Rectal smooth muscle tissue (tissue), 1 donor: ENCODE results near the gene IGSF9B.

Experiments
- H3K27ac ChIP-seq: one replicate; pipeline ENCODE4 v1.7.0; 2013; ENCODE audit warnings: low read depth, low read length, inconsistent platforms
- H3K27me3 ChIP-seq: one replicate; pipeline ENCODE4 v1.7.0; 2013; ENCODE audit warnings: low read length; ENCODE audit not compliant: control insufficient read depth, insufficient read depth
- H3K36me3 ChIP-seq: one replicate; pipeline ENCODE4 v1.7.0; 2013; ENCODE audit warnings: low read length; ENCODE audit not compliant: control insufficient read depth, insufficient read depth
- H3K4me1 ChIP-seq: one replicate; pipeline ENCODE4 v1.7.0; 2013; ENCODE audit warnings: low read length; ENCODE audit not compliant: control insufficient read depth, insufficient read depth
- H3K4me3 ChIP-seq: one replicate; pipeline ENCODE4 v1.7.0; 2013; ENCODE audit warnings: low read length
- H3K9ac ChIP-seq: one replicate; pipeline ENCODE4 v1.7.0; 2013; ENCODE audit warnings: low read length

The IGSF9B gene

DNA sequence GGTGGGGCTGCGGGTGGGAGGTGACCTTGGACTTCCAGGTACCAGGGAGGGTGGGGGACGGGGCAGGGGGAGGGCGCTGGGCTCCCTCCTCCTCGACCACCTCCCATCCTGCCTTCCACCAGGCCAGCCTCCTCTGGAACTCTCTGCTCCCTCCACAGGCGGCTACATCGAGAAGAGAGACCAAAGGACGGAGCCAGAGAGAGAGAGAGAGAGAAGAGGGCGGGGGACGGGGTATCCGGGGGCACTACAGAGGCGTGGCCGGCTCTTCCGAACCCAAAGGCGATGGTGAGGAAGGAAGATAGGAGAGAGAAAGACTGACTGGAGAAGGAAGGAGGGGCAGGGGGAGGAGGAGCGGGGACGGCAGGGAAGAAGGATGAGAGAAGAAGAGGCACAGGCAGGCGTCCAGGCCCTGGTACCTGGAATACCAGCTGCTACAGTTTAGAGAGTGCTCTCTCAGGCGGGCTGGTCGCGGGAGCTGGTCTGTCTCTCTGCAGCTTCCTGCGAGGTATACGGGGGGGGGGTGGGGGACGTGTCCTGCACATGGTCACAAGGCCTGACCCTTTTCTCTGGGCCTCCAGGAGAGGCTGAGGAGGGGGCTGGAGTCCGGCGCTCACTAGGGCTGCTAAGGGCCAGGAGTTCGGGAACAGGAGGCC, 38.0 kb downstream of the IGSF9B start:
- no peak overlapping the region for H3K27ac ChIP-seq
- no peaks in the 10 kb centered on the region for H3K36me3 ChIP-seq
- H3K4me1 ChIP-seq = no peaks in the 10 kb centered on the region
- no peaks in the 10 kb centered on the region for H3K27me3 ChIP-seq
- H3K4me3 ChIP-seq = no peak overlapping the region
- no peak overlapping the region for H3K9ac ChIP-seq

DNA sequence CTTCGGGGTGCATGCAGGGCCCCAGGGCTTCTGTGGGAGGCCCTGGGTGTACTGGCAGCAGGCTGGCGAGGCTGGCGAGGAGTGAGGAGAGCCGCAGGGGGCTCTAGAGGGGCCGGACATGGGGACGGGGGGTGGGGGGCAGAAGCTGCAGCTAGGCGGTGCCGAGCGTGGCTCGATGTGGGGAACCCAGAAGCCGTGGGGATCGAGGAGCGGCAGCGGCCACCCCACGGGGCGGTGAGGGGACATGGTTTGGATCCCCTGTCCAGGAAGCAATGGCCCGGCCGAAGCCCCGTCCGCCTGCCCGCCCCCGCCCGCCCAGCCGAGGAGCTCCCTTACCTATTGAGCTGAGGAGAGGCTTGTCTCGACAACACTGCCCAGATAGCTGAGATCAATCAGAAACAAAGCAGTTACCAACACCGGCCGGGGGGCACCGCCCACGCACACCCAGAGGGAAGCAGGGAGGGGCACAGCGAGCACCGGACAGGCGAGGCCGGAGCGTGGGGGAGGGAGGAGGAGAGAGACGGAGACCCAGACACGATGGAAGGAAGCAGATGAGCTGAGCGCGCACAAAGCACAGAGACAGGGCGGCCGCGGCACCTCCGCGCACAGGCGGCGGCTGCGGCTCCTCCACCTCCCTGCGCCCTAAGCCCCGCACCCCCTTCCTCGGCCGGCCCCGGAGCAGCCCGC, 38.7 kb downstream of the IGSF9B start:
- Histone ChIP-seq H3K36me3 (no peaks in the 10 kb centered on the region), H3K9ac (no peak overlapping the region), H3K27me3 (no peaks in the 10 kb centered on the region), H3K4me3 (no peak overlapping the region), H3K4me1 (no peaks in the 10 kb centered on the region), H3K27ac (no peak overlapping the region)

DNA sequence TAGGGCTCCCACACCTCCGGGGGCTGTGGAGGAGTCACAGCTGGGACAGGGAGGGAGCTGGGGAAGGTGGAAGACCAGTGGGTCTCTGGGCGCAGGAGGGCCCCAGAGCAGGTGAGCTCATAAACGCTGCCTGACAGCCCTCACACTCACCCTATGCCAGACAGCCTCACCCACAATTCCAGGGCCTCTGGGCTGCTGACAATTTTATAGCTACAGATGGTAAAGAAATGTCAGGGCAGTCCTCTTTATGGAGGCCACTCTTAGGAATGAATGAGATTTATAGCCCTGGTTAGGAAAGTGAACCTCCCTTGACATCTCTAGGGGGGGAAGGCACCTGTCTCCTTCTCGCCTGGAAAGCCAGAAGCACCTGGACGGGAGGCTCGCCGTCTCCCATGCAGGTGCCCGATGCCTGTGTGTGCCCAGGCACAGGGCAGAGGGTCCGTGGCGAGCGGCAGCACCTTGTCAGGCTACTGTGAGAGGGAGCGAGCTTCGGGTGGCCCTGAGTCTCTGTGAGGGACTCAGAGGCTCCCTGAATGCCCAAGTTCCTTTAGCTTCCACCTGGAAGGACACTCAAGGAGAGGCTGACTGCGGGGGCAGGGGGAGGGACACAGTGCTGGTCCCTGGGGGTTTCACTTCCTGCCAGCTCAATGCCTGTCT, 39.9 kb downstream of the IGSF9B start:
- Histone ChIP-seq H3K4me3 (no peak overlapping the region), H3K27ac (no peak overlapping the region), H3K27me3 (no peaks in the 10 kb centered on the region), H3K36me3 (peaks cover 4% of the 10 kb centered on the region), H3K9ac (no peak overlapping the region), H3K4me1 (no peaks in the 10 kb centered on the region)

DNA sequence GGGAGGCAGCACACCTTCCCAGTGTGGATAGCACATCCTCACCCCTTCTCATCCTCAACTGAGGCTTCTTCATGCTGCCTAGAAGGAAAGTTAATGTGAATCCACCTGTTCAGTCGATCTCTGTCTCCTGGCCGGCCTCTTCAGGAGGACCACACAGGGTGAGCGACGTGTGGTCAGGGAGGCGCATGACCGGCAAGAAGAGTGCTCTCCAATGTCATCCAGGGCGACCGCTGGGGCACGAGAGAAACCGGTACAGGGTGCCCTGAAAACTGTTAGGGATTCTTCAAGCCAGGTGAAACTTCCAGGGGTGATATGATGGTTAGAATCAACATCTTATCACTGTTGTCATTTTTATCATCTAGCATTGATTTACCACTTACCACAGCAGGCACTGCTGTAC, 43.0 kb downstream of the IGSF9B start:
- no peaks in the 10 kb centered on the region for H3K27me3 ChIP-seq
- H3K9ac ChIP-seq = no peak overlapping the region
- no peak overlapping the region for H3K27ac ChIP-seq
- H3K4me1 ChIP-seq = no peaks in the 10 kb centered on the region
- peaks cover 9% of the 10 kb centered on the region for H3K36me3 ChIP-seq
- H3K4me3 ChIP-seq = no peak overlapping the region

DNA sequence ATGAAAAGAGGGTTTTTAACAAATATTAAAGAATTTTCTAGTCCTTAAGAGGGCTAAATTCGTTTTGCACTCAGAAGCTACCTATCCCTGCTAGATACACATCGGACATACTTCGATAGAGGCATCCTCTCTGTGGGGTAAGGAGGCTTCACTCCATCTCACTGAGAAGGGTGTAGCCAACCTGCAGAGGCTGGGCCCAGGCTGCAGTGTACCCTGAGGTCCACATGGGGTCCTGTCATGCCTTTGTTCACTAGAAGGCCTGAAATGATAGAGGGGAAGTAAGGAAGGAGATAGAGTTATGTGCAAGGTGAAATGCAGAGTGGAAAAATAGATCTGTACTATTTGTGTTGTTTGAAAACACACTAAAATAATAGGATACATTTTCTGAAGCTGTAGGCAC, 45.6 kb downstream of the IGSF9B start:
- Histone ChIP-seq H3K27ac (no peak overlapping the region), H3K9ac (no peak overlapping the region), H3K4me1 (no peaks in the 10 kb centered on the region), H3K4me3 (no peak overlapping the region), H3K36me3 (peaks cover 9% of the 10 kb centered on the region), H3K27me3 (no peaks in the 10 kb centered on the region)

DNA sequence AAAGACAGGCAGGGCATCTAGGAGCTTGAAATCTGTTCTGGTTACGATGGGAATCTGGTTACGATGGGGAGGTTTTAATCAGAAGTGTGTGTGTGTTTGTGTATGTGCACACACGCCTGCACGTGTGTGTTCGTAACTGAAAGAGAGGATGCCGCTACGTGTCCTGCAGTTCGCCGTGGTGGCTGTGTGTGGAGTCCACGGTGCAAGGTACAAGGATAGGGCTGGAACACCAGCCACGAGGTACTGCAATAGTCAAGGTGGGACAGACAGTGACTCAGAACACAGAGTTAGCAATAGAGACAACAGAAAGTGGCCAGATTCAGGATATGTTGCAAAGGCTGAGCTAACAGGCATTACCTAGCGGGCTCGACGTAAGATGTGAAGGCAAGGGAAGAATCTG, 46.7 kb downstream of the IGSF9B start:
- Histone ChIP-seq H3K9ac (no peak overlapping the region), H3K27me3 (no peaks in the 10 kb centered on the region), H3K4me1 (no peaks in the 10 kb centered on the region), H3K4me3 (no peak overlapping the region), H3K27ac (no peak overlapping the region), H3K36me3 (peaks cover 9% of the 10 kb centered on the region)

DNA sequence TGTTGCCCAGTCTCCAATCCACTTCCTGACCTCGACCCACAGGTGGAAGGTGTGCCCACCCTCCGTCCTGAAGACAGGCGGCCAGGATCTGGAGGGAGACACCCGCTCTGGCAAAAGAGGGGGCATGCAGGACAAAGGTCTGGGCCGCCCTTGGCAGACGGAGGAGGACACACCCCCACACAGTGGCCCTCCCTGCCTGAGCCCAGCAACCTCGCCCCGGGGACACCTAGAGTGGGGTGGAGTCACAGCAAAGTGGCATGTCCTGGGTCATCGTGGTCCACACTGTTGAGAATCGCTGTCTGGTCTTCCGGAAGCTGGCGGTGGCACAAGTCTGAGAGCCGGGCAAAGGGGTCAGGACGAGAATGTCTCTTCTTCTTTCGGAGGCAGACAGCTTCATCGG, 47.9 kb downstream of the IGSF9B start:
- Histone ChIP-seq H3K4me3 (no peak overlapping the region), H3K27ac (no peak overlapping the region), H3K27me3 (no peaks in the 10 kb centered on the region), H3K9ac (no peak overlapping the region), H3K36me3 (peaks cover 9% of the 10 kb centered on the region), H3K4me1 (no peaks in the 10 kb centered on the region)

DNA sequence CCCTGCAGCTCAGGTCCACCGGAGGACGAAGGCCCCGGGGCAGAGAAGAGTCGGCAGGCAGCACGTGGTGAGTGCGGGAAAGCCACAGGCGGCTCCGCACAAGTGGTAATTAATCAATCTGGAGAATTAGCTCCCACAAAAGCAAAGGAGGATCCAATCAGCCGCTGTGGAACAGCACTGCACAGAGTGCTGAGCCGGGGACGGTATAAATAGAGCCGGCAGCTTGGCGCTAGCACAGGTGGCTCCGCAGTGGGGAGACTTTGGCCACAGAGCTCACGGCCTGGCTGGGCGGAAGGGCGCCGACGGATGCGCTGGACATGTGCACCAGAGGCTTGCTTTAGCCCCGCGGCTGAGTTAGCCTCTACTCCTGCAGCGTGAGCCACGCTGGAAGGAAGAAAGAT, 48.9 kb downstream of the IGSF9B start:
- Histone ChIP-seq H3K27me3 (no peaks in the 10 kb centered on the region), H3K4me3 (no peak overlapping the region), H3K36me3 (peaks cover 9% of the 10 kb centered on the region), H3K9ac (no peak overlapping the region), H3K4me1 (no peaks in the 10 kb centered on the region), H3K27ac (no peak overlapping the region)

DNA sequence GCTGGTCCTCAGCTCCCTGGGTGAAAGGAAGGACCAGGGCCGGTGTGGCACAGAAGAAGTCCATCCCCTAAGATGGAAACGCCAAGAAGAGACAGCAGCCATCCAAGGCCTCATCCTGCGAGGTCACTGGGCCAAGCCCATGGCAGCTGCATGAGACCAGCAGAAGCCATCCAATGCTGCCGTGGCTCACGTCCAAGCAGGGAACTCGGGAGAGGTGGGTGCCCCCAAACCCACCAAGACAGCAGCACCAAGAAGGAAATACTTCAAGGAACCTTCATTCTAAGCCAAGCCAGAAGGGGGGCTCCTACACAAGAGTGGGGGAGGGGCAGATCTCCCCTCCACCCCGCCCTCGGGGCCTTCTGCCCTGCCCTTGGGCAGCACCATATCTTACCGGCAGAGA, 49.6 kb downstream of the IGSF9B start:
- Histone ChIP-seq H3K36me3 (peaks cover 5% of the 10 kb centered on the region), H3K9ac (no peak overlapping the region), H3K4me1 (no peaks in the 10 kb centered on the region), H3K27ac (no peak overlapping the region), H3K4me3 (no peak overlapping the region), H3K27me3 (no peaks in the 10 kb centered on the region)

DNA sequence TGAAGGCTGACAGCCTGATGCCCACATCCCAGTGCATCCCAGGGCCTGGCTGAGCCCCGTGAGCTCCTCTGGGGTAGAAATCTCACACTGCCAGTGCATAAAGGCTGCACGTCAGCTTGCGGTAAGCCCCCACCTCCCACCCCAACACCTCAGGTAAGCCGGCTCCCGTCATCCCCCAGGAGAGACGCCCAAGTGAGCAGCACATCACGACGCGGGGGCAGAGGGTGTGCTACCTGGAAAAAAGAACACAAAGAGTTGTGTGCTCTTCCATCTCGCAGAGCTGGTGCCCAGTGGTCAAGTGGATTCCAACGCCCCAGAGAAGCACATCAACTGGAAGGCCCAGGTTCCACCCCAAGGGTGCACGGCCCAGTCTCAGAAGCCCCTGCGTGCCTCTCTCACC, 50.0 kb downstream of the IGSF9B start:
- no peak overlapping the region for H3K27ac ChIP-seq
- no peaks in the 10 kb centered on the region for H3K27me3 ChIP-seq
- peaks cover 5% of the 10 kb centered on the region for H3K36me3 ChIP-seq
- no peaks in the 10 kb centered on the region for H3K4me1 ChIP-seq
- no peak overlapping the region for H3K4me3 ChIP-seq
- H3K9ac ChIP-seq = no peak overlapping the region

DNA sequence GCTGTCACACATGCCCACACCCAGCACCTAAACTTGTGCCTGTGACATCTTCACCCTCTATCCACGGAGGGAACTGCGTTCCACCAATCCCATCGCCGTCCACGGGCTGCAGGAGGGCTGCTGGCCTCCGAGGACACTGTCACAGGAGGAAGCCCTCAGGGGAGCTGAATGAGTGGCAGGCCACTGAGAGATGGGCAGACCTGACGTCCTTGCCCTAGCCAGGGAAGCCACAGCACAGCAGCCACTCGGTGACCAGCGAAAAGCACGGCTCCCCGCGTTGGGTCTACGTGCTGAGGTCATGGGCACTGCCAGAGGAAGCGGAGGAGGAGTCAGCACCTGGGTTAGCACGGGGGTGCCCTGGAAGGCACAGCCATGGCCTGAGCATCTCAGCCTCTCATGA, 50.5 kb downstream of the IGSF9B start:
- H3K4me1 ChIP-seq = no peaks in the 10 kb centered on the region
- H3K27ac ChIP-seq = no peak overlapping the region
- no peaks in the 10 kb centered on the region for H3K27me3 ChIP-seq
- H3K4me3 ChIP-seq = no peak overlapping the region
- H3K36me3 ChIP-seq = peaks cover 5% of the 10 kb centered on the region
- H3K9ac ChIP-seq = no peak overlapping the region

DNA sequence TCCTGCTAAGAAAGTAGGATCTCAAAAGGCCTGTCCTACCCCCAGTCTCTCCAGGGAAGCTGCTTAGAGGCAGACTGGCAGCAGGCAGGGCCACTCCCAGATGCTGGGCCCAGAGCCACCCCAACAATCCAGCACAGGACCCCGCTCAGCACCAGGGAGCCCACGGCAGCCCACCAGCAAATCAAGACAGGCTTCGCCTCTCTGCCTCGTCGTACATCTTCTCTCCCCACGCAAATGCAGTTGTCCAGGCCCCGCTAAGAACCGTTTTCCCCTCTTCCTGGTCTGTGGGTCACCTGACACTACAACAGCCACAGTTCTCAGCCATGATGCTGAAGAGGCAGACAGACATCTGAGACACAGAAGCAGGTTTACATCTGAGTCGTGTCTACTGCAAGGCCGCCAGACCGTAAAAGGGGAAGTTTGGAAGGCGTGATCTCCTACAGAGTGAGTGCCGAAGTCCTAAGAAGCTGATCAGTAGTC, 51.1 kb downstream of the IGSF9B start:
- H3K27ac ChIP-seq = no peak overlapping the region
- H3K4me1 ChIP-seq = no peaks in the 10 kb centered on the region
- no peak overlapping the region for H3K9ac ChIP-seq
- peaks cover 5% of the 10 kb centered on the region for H3K36me3 ChIP-seq
- H3K27me3 ChIP-seq = no peaks in the 10 kb centered on the region
- H3K4me3 ChIP-seq = no peak overlapping the region
